ENCODE results near the gene CENPE. TPM values are rescaled to one million over a fixed set of nuclear protein-coding genes. Genes with fewer than 3 reads are reported as not detected.

CENPE gene, protein sequence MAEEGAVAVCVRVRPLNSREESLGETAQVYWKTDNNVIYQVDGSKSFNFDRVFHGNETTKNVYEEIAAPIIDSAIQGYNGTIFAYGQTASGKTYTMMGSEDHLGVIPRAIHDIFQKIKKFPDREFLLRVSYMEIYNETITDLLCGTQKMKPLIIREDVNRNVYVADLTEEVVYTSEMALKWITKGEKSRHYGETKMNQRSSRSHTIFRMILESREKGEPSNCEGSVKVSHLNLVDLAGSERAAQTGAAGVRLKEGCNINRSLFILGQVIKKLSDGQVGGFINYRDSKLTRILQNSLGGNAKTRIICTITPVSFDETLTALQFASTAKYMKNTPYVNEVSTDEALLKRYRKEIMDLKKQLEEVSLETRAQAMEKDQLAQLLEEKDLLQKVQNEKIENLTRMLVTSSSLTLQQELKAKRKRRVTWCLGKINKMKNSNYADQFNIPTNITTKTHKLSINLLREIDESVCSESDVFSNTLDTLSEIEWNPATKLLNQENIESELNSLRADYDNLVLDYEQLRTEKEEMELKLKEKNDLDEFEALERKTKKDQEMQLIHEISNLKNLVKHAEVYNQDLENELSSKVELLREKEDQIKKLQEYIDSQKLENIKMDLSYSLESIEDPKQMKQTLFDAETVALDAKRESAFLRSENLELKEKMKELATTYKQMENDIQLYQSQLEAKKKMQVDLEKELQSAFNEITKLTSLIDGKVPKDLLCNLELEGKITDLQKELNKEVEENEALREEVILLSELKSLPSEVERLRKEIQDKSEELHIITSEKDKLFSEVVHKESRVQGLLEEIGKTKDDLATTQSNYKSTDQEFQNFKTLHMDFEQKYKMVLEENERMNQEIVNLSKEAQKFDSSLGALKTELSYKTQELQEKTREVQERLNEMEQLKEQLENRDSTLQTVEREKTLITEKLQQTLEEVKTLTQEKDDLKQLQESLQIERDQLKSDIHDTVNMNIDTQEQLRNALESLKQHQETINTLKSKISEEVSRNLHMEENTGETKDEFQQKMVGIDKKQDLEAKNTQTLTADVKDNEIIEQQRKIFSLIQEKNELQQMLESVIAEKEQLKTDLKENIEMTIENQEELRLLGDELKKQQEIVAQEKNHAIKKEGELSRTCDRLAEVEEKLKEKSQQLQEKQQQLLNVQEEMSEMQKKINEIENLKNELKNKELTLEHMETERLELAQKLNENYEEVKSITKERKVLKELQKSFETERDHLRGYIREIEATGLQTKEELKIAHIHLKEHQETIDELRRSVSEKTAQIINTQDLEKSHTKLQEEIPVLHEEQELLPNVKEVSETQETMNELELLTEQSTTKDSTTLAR (N-terminal part only)
- total RNA-seq (45.7 and 50.8 TPM in 2 replicates), polyA plus RNA-seq (1.3 and 1.7 TPM in 2 replicates), polyA minus RNA-seq (8.3 and 8.7 TPM in 2 replicates), Bru-seq, nascent RNA (percentile 89 among the genes with signal in this experiment), BruChase-seq, experiment 1, labeled RNA remaining after a 6-hour chase (percentile 84 among the genes with signal in this experiment), BruChase-seq, experiment 2, labeled RNA remaining after a 2-hour chase (percentile 82 among the genes with signal in this experiment)
- polyA plus RNA-seq (2011; cell fraction: cytosol; rRNA removed) = 3.9 and 4.9 TPM in 2 replicates
- 9.9 and 23.6 TPM in 2 replicates for polyA plus RNA-seq (2011; cell fraction: nucleus; rRNA removed)
- 14.2 and 27.7 TPM in 2 replicates for polyA plus RNA-seq (2012)
- polyA minus RNA-seq (2011; cell fraction: cytosol; rRNA and poly(A)+ RNA removed) = 9.1 TPM
- polyA minus RNA-seq (2011; cell fraction: nucleus; rRNA and poly(A)+ RNA removed) = 23.5 and 43.5 TPM in 2 replicates
- long read RNA-seq, partial matches to known transcripts = 6 of 8 reads
- long read RNA-seq, other reads (novel, unspliced or antisense) = 2 of 8 reads

DNA sequence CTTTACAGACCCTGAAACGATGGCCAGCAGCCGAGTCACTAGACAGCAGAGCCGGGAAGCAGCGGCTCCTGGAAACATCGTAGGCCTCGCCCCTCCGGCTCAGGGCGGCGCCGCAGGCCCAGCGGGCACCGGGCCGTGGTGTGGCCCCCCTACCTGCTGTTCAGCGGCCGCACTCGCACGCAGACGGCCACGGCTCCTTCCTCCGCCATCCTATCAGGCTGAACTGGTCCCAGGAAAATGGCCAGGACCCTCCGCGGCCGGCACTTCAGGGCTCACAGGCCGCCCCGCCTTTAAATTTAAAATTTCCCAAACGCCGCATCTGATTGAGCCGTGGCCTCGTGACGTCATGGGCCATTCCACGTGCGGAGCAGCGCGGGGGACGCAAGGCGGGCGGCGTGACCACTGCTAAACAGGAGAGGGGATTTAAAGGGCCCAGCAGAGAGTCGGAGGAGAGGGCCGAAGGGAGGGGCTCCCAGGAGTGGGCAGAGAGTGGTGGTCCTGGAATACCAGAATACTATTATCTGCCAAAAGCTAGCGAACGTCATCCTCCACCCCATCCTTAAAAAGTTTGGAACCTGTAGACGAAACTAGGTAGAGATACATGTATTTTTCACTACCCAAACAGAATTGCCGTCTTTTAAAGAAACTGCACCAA lies at the start of gene CENPE:
TSS of gene CENPE (minus strand) at position 233 of the 655 bp plus-strand sequence. CDS start at position 209, 24 bp downstream.
- no peaks in the 10 kb centered on the region for H3K9me3 ChIP-seq (replicated peaks; ENCODE audit: control insufficient read depth, insufficient read depth, low read length)
- dilution Hi-C loops (cut with MboI; ENCODE audit: extremely low pct_ligation_motif_present, low sequenced_read_pairs) (no loop called here), intact Hi-C loops (cut with micrococcal nuclease) (loop anchor here (2.0 kb wide), 1 partner anchor 371 kb away; the partner anchor contains the start of gene UBE2D3)
- peak within 1 kb of the TSS; percentile 59 for H3K9ac ChIP-seq (replicated peaks; ENCODE audit: extremely low read depth, insufficient read depth, low read length)
- DNase-seq (ENCODE audit: low read depth, low spot score) (peak; percentile 94), FAIRE-seq (peak; percentile 84)
- no peaks in the 10 kb centered on the region for H4K20me1 ChIP-seq (replicated peaks; ENCODE audit: control insufficient read depth, extremely low read depth, insufficient read depth, low read length)
- TF ChIP-seq GATA2 (IDR thresholded peaks at IDR 0.05; ENCODE audit: insufficient read depth, insufficient read length, low read depth, low read length) (no peak), POLR2AphosphoS5 (IDR thresholded peaks at IDR 0.05; ENCODE audit: insufficient read depth, low read depth, low read length) (peak; percentile 74), FOS (IDR thresholded peaks at IDR 0.05; ENCODE audit: borderline replicate concordance, insufficient read depth, low read length) (no peak), EZH2 (IDR thresholded peaks at IDR 0.05; ENCODE audit: borderline replicate concordance, low read depth, low read length, severe bottlenecking) (no peak), MYC (IDR thresholded peaks at IDR 0.05; ENCODE audit: low read depth, low read length) (no peak), JUN (IDR thresholded peaks at IDR 0.05; ENCODE audit: borderline replicate concordance, insufficient read depth, insufficient read length, low read depth) (no peak), POLR2A (IDR thresholded peaks at IDR 0.05; ENCODE audit: low read depth, low read length) (peak; percentile 52)
- TF ChIP-seq, protein P1, sequence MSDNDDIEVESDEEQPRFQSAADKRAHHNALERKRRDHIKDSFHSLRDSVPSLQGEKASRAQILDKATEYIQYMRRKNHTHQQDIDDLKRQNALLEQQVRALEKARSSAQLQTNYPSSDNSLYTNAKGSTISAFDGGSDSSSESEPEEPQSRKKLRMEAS (IDR thresholded peaks at IDR 0.05; ENCODE audit: insufficient read depth, insufficient read length) = peak; percentile 69
- TF ChIP-seq, protein P2, sequence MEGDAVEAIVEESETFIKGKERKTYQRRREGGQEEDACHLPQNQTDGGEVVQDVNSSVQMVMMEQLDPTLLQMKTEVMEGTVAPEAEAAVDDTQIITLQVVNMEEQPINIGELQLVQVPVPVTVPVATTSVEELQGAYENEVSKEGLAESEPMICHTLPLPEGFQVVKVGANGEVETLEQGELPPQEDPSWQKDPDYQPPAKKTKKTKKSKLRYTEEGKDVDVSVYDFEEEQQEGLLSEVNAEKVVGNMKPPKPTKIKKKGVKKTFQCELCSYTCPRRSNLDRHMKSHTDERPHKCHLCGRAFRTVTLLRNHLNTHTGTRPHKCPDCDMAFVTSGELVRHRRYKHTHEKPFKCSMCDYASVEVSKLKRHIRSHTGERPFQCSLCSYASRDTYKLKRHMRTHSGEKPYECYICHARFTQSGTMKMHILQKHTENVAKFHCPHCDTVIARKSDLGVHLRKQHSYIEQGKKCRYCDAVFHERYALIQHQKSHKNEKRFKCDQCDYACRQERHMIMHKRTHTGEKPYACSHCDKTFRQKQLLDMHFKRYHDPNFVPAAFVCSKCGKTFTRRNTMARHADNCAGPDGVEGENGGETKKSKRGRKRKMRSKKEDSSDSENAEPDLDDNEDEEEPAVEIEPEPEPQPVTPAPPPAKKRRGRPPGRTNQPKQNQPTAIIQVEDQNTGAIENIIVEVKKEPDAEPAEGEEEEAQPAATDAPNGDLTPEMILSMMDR (IDR thresholded peaks at IDR 0.05; ENCODE audit: extremely low read depth in 1 of 2, insufficient read depth in 1 of 2, low read depth in 1 of 2, low read length in 2 of 2) = no peak
- ChIA-PET POLR2A (no interaction called here), CTCF (no interaction called here)
- H2AFZ ChIP-seq (ENCODE audit: low read depth, low read length) = peak within 1 kb of the TSS; percentile 86
- H3K36me3 ChIP-seq (ENCODE audit: control insufficient read depth in 2 of 2, extremely low read depth in 1 of 2, insufficient read depth in 2 of 2, low read length in 2 of 2) = peaks cover 0 to 13% of the 10 kb centered on the region in 2 experiments
- peak within 1 kb of the TSS; percentile 74 to 93 (median 92) for H3K4me3 ChIP-seq (replicated peaks in 1 of 3; ENCODE audit: insufficient read depth in 1 of 3, low read depth in 1 of 3, low read length in 3 of 3)
- H3K27me3 ChIP-seq (ENCODE audit: control insufficient read depth in 2 of 2, insufficient read depth in 2 of 2, low read length in 2 of 2) = peaks cover 0 to 2% of the 10 kb centered on the region in 2 experiments
- no peaks in the 10 kb centered on the region for H3K9me1 ChIP-seq (replicated peaks; ENCODE audit: control insufficient read depth, extremely low read depth, insufficient read depth, low read length)
- peak within 1 kb of the TSS; percentile 93 for H3K4me2 ChIP-seq (ENCODE audit: insufficient read depth, low read length)
- H3K27ac ChIP-seq (ENCODE audit: insufficient read depth, low read depth, low read length) = peak within 1 kb of the TSS; percentile 41
- H3K4me1 ChIP-seq (ENCODE audit: control insufficient read depth, extremely low read depth, insufficient read depth, low read length) = peaks cover 11% of the 10 kb centered on the region
- H3K79me2 ChIP-seq (ENCODE audit: control insufficient read depth, insufficient read depth, low read length) = peaks cover 33% of the 10 kb centered on the region
- no TSS peak for BruUV-seq (replicated peaks)

All from endothelial cell of umbilical vein (primary cell).